ENCODE results near the gene AGAP3.
A peak's percentile ranks its signal among the peaks of the same experiment; 100 is the strongest.

Gene AGAP3

DNA sequence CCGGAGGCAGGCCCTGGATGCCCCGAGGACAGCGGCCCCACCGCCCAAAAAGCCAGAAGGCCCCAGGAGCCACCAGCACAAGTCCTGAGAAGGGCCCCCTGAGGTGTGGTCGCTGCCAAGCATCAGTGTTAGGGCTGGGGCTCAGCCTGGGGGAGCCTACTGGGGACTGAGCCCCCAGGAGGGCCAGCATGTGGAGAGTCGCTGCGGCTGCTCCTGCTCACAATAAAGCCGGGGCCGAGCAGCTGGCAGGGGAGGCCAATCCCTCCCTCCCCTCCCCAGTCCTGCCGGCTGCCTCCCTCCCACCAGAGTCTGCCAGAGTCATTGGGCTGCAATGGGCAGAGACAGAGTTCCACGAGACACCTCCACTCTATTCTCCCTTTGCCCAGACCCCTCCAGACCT is 41.0 kb upstream of the AGAP3 start:
- FAIRE-seq (no peak), DNase-seq (ENCODE audit: insufficient read length, low spot score) (peak; percentile 86)
- TF ChIP-seq, protein P1, sequence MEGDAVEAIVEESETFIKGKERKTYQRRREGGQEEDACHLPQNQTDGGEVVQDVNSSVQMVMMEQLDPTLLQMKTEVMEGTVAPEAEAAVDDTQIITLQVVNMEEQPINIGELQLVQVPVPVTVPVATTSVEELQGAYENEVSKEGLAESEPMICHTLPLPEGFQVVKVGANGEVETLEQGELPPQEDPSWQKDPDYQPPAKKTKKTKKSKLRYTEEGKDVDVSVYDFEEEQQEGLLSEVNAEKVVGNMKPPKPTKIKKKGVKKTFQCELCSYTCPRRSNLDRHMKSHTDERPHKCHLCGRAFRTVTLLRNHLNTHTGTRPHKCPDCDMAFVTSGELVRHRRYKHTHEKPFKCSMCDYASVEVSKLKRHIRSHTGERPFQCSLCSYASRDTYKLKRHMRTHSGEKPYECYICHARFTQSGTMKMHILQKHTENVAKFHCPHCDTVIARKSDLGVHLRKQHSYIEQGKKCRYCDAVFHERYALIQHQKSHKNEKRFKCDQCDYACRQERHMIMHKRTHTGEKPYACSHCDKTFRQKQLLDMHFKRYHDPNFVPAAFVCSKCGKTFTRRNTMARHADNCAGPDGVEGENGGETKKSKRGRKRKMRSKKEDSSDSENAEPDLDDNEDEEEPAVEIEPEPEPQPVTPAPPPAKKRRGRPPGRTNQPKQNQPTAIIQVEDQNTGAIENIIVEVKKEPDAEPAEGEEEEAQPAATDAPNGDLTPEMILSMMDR (IDR thresholded peaks at IDR 0.05; ENCODE audit: insufficient read depth, missing control alignments) = no peak

DNA sequence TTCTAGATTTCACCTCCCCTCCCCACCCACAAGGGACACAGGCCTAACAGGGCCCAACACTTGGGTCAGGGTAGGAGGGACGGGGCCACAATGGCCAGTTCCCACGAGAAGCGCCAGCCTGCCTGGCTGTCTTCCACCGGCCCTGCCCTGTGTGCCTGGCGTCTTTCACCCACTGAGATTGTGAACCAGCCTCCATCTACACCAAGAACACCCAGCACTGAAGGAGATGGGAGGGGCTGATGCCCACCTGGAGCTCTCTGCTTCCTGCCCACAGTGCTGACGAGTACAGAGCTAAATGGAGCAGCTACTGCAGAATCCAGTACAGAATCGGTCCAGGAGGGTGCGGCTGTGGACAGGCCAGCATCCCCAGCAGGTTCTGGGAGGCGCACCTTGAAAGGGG is 40.3 kb upstream of the AGAP3 start:
- no peak for DNase-seq (ENCODE audit: insufficient read length, low spot score)
- TF ChIP-seq, protein P1 (IDR thresholded peaks at IDR 0.05; ENCODE audit: insufficient read depth, missing control alignments) = no peak
- FAIRE-seq = no peak

DNA sequence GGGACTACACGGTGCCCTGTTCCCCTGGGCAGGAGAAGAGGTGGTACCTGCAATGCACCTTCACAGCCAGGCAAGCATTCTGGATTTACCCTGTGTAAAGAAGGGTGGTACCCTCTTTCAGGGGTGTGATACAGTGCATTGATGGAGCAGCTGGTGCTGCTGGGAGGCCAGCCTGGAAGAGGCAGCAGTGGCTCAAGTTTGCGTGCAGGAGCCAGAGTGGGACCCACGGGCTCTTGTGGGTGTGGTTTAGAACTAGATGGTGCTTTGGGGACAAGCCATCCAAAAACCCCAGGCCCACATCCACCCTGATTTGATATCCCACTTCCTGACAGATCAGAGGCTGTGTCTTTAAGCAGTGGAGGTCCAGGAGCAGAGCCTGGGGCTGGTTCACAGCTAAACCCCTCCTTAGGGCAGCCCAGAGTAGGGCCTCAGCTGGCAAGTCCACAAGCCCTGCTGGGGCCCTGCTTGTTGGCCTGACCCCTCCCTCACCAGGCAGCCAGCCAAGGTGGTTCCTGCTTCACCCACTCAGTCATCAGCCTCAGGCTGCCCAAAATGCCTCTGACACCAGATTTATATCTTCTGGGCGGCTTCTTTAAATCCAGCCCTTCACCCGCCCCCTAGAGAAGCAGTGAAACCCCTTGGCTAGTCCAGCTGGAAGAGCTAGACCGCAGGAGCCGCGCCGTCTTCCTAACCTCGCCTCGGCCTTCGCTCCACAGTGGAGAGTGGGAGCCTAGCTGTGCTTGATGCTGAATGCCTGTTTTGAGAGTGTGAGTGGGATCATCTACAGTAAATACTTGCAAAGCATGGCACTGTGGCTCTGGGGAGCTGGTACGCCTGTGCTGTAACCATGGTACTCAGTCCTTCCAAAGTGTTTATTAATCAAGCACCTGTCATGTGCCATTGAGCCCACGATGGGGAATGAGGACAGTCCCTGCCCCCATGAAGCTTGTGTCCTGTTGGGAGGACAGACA is 39.4 kb upstream of the AGAP3 start:
- no peak for DNase-seq (ENCODE audit: insufficient read length, low spot score)
- TF ChIP-seq, protein P1 (IDR thresholded peaks at IDR 0.05; ENCODE audit: insufficient read depth, missing control alignments) = no peak
- no peak for FAIRE-seq

DNA sequence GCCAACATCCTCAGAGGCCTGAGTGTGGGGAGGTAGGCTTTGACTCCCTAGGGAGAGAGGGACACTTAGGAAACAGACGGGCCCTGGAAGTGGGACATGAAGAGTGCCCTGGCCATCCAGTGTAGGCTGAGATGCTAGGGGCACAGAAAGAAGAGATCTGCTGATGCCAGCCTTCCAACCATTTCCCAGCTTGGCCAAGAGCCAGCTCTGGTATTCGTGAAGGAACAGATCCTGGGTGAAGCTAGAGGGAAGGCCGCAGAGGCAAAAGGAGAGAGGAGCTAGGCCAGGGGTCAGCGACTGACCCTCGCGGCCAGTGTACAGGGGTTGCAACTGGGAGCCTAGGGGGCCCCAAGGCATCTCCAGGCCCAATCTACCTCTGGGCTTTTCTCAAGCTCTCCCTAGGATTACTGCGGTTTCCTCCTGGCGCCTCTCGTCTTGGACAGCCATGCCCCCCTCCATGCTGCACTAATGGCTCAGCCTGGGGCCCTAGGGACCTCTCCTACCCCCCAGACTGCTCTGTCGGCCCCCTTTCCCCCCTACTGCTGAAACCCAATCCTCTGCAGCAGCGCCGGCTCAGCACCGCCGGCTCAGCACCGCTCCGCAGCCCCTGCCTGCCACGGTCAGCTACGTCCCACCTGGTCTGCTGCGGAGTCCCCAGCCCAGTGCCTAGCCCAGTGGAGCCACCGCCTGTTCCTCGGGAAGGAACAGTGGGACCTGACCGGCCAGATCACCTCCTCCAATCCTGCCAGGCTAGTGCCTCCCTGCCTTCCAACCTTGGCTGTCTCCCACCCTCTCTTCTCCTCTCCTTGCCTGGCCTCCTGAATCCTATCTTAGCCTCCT is 38.1 kb upstream of the AGAP3 start, which contains the start of gene ASIC3:
Gene ASIC3 (plus strand): TSS at position 556 of the 840 bp plus-strand sequence. CDS start 355 bp downstream, outside the sequence.
- FAIRE-seq = no peak
- DNase-seq (ENCODE audit: insufficient read length, low spot score) = no peak
- TF ChIP-seq, protein P1 (IDR thresholded peaks at IDR 0.05; ENCODE audit: insufficient read depth, missing control alignments) = no peak

DNA sequence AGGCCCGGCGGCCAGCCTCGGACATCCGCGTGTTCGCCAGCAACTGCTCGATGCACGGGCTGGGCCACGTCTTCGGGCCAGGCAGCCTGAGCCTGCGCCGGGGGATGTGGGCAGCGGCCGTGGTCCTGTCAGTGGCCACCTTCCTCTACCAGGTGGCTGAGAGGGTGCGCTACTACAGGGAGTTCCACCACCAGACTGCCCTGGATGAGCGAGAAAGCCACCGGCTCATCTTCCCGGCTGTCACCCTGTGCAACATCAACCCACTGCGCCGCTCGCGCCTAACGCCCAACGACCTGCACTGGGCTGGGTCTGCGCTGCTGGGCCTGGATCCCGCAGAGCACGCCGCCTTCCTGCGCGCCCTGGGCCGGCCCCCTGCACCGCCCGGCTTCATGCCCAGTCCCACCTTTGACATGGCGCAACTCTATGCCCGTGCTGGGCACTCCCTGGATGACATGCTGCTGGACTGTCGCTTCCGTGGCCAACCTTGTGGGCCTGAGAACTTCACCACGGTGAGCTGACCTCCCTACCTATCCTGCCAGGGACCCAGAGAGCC is 37.3 kb upstream of the AGAP3 start:
- DNase-seq (ENCODE audit: insufficient read length, low spot score) (no peak), FAIRE-seq (no peak)
- TF ChIP-seq, protein P1 (IDR thresholded peaks at IDR 0.05; ENCODE audit: insufficient read depth, missing control alignments) = no peak

DNA sequence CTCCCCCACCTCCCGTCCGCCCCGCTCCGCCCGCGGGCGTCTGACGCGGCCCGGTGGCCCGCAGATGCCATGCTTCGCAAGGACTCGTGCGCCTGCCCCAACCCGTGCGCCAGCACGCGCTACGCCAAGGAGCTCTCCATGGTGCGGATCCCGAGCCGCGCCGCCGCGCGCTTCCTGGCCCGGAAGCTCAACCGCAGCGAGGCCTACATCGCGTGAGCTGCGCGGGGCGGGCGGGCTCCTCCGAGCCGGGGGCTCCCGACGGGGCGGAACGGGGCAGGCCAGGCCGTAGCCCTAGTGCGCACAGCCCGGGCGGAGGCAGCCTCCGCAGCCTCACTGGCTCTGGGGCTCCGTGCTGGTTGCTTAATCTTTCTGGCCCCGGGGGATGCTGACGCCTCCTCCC is 35.2 kb upstream of the AGAP3 start:
- TF ChIP-seq, protein P1 (IDR thresholded peaks at IDR 0.05; ENCODE audit: insufficient read depth, missing control alignments) = no peak
- FAIRE-seq (no peak), DNase-seq (ENCODE audit: insufficient read length, low spot score) (no peak)

All from D721Med (cell line).